Immature natural killer cell (primary cell): ENCODE data around the gene PLA2G1B. TPM values are rescaled to one million over a fixed set of nuclear protein-coding genes. Genes with fewer than 3 reads are reported as not detected.

ENCODE experiments used
- DNase-seq, 3 donors: peaks; one replicate each; pipeline ENCODE4 v3.0.0; 2022; ENCODE audit warnings: mixed read lengths in 1 of 3
- H3K27ac Mint-ChIP-seq, 6 donors: one replicate each; pipeline ENCODE4 v1.8.0; 2020; ENCODE audit warnings: mixed read lengths in 6 of 6, mild to moderate bottlenecking in 5 of 6, inconsistent platforms in 4 of 6, moderate library complexity in 3 of 6
- H3K27me3 Mint-ChIP-seq, 3 donors: one replicate each; pipeline ENCODE4 v1.8.0; 2020 to 2021; ENCODE audit warnings: low read depth in 3 of 3, mild to moderate bottlenecking in 3 of 3, mixed read lengths in 3 of 3, moderate library complexity in 3 of 3, inconsistent platforms in 1 of 3
- H3K36me3 Mint-ChIP-seq, 3 donors: one replicate each; pipeline ENCODE4 v1.8.0; 2020; ENCODE audit warnings: mixed read lengths in 3 of 3, inconsistent platforms in 2 of 3, mild to moderate bottlenecking in 2 of 3
- H3K4me1 Mint-ChIP-seq, 2 donors: one replicate each; pipeline ENCODE4 v1.8.0; 2020; ENCODE audit warnings: inconsistent platforms in 2 of 2, mild to moderate bottlenecking in 2 of 2, mixed read lengths in 2 of 2, moderate library complexity in 1 of 2
- H3K4me3 Mint-ChIP-seq, 5 donors: one replicate each; pipeline ENCODE4 v1.8.0; 2020; ENCODE audit warnings: mild to moderate bottlenecking in 5 of 5, mixed read lengths in 5 of 5, inconsistent platforms in 3 of 5, moderate library complexity in 3 of 5
- H3K9me3 Mint-ChIP-seq, 6 donors: one replicate each; pipeline ENCODE4 v1.8.0; 2020; ENCODE audit warnings: mild to moderate bottlenecking in 6 of 6, mixed read lengths in 6 of 6, inconsistent platforms in 4 of 6, moderate library complexity in 3 of 6
- polyA plus RNA-seq, 3 donors: library from polyadenylated mRNA; unstranded; fragments of 300-500 nt; fragmentation: Illumina TruSeq; gene quantifications; one replicate each; pipeline ENCODE4 v1.2.3, GENCODE V29; 2021

Gene PLA2G1B
- polyA plus RNA-seq, 3 donors from 2014 or later, result 0.76 TPM; not detected in 2

DNA sequence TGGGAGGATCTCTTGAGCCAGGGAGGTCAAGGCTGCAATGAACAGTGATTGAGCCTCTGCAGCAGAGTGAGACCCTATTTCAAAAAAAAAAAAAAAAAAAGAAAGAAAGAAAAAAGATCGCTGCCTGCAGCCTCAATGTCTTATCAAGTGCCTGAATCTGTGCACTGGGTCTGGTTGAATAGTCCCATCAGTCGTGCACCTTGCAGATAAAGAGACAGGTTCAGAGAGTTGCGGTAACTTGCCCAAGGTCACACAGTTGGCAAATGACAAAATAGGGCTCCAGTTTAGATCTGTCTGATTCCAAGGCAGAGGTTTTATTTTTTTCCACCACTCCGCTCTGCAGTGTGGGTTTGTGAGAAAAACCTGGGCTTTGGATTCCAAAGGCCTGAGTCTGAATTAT is 649 bp upstream of the PLA2G1B start:
- H3K4me3 Mint-ChIP-seq, result no peak overlapping the region

DNA sequence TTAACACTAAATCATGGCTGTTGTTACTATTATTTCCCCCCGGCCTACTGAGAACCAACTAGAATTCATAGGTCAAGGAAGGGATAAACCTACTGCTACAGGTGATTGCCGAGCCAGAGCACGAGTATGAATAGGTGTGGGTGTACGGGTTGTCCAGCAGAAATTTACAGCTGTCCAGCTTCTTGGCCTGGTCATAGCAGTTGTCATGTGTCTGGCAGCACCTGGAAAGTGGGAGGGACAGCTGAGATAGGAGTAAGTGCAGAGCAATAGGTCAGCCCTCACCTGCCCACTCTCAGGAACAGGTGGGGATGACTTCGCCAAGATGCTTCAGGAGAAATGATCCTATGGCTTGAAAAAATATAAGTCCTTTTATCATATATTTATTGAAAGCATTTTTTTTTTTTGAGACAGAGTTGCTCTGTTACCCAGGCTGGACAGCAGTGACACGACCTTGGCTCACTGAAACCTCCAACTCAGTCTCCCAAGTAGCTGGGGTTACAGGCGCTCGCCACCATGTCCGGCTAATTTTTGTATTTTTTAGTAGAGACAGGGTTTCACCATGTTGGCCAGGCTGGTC is 2.6 kb downstream of the PLA2G1B start:
- H3K27me3 Mint-ChIP-seq, result peaks cover 0 to 8% (median 4%) of the 10 kb centered on the region in 3 donors
- H3K36me3 Mint-ChIP-seq, result no peaks in the 10 kb centered on the region
- H3K4me1 Mint-ChIP-seq, result peaks cover 7 to 11% of the 10 kb centered on the region in 2 donors
- DNase-seq, result no peak
- no peaks in the 10 kb centered on the region for H3K9me3 Mint-ChIP-seq
- H3K27ac Mint-ChIP-seq, result no peak overlapping the region
- H3K4me3 Mint-ChIP-seq, result peak overlapping the region in 1 of 5 donors; percentile 92

More for the DNA sequence above, 649 bp upstream of the PLA2G1B start:
- peaks cover 7 to 11% of the 10 kb centered on the region in 2 donors for H3K4me1 Mint-ChIP-seq
- no peak overlapping the region for H3K27ac Mint-ChIP-seq
- no peaks in the 10 kb centered on the region for H3K9me3 Mint-ChIP-seq
- no peaks in the 10 kb centered on the region for H3K36me3 Mint-ChIP-seq
- DNase-seq, result no peak
- peaks cover 0 to 11% (median 2%) of the 10 kb centered on the region in 3 donors for H3K27me3 Mint-ChIP-seq

DNA sequence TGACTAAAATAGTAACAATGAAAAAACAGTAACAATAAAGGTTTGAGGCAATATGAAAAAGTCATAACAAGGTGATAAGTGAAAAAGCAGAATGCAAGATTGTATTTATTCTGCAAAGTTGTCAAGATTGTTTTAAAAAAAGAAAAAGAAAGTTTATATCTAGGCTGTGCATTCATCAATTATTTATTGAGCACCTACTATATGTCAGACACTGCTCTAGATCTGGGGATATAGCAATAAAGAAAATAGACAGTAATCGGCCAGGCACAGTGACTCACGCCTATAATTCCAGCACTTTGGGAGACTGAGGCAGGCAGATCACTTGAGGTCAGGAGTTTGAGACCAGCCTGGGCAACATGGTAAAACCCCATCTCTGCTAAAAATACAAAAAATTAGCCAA is 3.8 kb downstream of the PLA2G1B start:
- Mint-ChIP-seq H3K4me1 (peaks cover 7 to 11% of the 10 kb centered on the region in 2 donors), H3K9me3 (no peaks in the 10 kb centered on the region), H3K36me3 (no peaks in the 10 kb centered on the region), H3K27ac (no peak overlapping the region), H3K27me3 (peaks cover 0 to 5% (median 4%) of the 10 kb centered on the region in 3 donors), H3K4me3 (no peak overlapping the region)
- no peak for DNase-seq

DNA sequence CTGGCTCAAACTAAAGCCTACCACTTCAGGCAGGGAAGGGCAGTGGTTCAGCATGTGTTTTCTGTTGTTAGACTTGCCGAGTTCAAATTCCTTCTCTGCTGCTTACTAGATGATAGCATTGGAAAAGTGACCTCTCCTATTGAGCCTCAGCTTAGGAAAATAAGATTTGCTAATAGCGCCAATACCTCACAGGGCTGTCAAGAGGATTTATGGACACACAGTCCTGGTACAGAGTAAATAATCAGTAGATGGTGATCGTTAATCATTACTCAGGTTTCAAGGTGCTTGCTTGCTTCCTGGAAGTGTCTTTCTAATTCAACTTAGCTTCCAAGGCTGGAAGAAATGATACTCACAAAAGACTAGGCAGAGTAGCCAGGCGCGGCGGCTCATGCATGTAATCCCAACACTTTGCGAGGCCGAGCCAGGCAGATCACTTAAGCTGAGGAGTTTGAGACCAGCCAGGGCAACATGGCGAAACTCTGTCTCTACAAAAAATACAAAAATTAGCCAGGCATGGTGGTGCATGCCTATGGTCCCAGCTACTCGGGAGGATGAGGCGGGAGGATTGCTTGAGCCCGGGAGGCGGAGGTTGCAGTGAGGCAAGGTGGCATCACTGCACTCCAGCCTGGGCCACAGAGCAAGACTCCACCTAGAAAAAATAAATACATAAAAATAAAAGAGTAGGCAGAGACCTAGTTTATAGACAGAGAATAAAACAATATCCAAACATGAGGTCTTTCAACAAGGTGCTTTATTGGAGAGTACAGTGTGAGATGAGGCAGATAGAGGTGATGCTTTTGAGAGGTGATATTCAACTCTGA is 6.0 kb downstream of the PLA2G1B start:
- Mint-ChIP-seq H3K9me3 (no peaks in the 10 kb centered on the region), H3K36me3 (no peaks in the 10 kb centered on the region), H3K4me1 (peaks cover 22 to 26% of the 10 kb centered on the region in 2 donors), H3K4me3 (no peak overlapping the region), H3K27ac (no peak overlapping the region), H3K27me3 (peaks cover 5 to 12% (median 10%) of the 10 kb centered on the region in 3 donors)
- DNase-seq, result no peak

DNA sequence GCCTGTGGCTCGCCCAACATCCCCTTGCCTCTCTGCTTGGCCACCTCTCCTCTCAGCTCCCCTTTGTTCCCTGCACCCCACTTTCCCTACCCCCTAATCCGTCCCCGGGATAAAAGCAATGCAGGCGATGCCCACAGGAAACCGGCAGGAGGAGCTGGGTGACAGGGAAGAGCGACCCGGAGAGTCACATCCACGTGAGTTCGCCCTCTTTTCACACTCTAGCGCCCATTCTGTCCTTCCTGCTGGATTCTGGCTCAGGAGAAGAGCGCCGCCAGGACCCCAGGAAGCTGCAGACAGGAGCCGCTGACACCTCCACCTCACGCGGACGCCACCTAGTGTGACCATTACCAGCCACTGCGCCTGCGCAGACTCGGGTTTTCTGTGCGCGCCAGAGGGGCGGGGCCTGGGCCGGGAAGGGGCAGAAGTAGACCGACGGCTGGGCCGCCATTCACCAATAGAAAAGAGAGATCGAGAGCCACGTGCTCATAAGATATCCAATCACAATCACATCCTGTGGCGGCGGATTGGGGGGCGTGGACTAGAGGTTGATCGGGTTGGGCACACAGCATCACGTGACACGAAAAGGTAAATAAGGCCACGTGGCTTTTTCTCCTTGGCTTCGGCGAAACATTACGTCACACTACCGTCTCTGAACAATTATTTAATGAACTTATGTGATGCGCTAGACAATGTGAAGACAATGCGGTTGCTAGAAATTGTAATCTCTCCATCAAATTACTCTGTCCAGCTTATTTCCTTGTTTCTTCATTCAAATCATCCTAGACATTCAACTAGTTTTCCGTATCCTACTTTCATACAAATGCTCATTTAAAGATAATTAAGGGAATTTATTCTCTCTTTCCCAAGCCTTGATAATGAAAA is 10.1 kb downstream of the PLA2G1B start:
- Mint-ChIP-seq H3K36me3 (no peaks in the 10 kb centered on the region), H3K4me3 (peak overlapping the region; percentile 78 to 94 (median 88)), H3K27me3 (peaks cover 4 to 10% (median 5%) of the 10 kb centered on the region in 3 donors), H3K27ac (peak overlapping the region; percentile 92 to 96 (median 94)), H3K9me3 (no peaks in the 10 kb centered on the region), H3K4me1 (peaks cover 15 to 18% of the 10 kb centered on the region in 2 donors)
- DNase-seq, result peak; percentile 100

DNA sequence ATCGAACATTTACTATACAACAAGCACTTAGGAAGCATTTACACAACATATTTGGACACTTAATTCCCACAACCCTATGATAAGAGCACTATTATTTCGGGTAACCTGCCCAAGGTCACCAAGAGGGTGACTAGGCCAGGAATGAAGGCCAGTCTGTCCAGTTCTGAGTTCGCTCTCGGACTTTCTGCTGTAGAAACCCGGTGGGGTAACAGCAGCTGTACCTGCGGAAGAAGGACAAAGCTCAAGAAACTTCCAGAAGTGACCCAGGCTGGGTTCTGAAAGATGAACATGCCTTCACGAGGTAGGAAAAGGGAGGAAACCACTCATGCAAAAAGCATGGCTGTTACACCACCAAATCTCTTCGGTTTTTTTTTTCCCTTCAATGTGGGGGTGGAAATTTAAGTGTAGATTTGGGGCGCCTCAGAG is 10.8 kb downstream of the PLA2G1B start:
- peak overlapping the region; percentile 78 to 94 (median 88) for H3K4me3 Mint-ChIP-seq
- peaks cover 0 to 1% (median 0%) of the 10 kb centered on the region in 3 donors for H3K36me3 Mint-ChIP-seq
- peaks cover 15 to 18% of the 10 kb centered on the region in 2 donors for H3K4me1 Mint-ChIP-seq
- H3K27ac Mint-ChIP-seq, result peak overlapping the region; percentile 92 to 96 (median 94)
- H3K27me3 Mint-ChIP-seq, result peaks cover 4 to 10% (median 5%) of the 10 kb centered on the region in 3 donors
- no peak for DNase-seq
- no peaks in the 10 kb centered on the region for H3K9me3 Mint-ChIP-seq

DNA sequence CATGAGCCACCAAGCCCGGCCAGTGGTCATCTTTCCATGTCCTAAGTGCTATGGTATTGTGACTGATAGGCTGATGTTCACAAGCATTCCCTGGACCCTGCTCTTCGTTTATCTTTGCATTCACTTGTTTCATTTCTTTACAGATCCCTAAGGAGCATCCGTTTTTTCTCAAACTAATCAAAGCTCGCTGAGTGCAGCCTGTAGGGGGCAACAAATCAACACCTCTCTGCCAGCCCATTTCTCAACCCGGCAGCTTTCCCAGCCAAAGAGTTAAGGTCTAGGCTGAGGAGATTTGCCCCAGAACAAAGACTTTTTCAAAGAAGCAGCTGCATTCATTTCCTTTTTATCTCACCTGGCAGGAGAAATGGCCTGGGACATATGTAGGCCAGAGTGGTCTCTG is 13.4 kb downstream of the PLA2G1B start:
- DNase-seq, result no peak
- Mint-ChIP-seq H3K27ac (peak overlapping the region in 1 of 6 donors; percentile 69), H3K9me3 (no peaks in the 10 kb centered on the region), H3K4me1 (peaks cover 15 to 18% of the 10 kb centered on the region in 2 donors), H3K4me3 (no peak overlapping the region), H3K27me3 (peaks cover 4 to 8% (median 5%) of the 10 kb centered on the region in 3 donors), H3K36me3 (peaks cover 0 to 4% (median 0%) of the 10 kb centered on the region in 3 donors)

DNA sequence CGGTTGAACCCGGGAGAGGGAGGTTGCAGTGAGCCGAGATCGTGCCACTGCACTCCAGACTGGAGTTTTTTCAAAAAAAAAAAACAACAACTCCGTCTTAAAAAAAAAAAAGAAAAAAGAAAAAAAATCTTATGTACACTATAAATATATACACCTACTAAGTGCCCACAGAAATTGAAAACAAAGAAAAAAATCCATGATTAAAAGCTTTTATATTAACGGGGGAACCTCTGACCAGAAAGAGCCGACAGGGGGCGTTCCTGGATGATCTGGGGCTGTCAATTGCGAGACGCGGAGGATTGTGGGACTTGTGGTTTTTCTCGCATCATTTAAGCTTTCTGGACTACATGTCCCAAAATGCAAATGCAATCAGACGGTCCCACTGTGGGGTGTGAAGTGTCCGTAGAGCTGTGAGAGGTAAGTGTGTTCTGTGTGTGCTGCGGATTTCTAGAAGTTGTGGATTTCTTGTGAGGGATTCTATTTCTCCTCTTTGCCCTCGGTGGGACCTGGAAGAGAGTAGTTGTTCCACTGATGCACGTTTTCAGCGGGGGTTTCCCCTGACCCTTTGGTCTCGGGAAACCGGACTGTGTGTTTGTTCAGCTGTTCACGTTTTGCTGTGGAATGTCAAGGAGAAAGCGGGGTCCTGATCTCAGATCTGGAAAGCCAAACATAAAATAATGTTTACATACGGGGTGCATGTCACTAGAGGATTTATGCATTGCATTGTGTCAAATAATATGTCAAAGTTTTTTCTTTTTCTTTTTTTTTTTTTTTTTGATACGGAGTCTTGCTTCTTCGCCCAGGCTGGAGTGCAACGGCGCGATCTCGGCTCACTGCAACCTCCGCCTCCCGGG is 25.4 kb downstream of the PLA2G1B start, which contains the start of gene SIRT4:
Gene SIRT4, plus strand, starts transcription at position 360 of the 854 bp plus-strand sequence. CDS start 1,241 bp downstream, outside the sequence.
- Mint-ChIP-seq H3K9me3 (no peaks in the 10 kb centered on the region), H3K4me1 (peaks cover 7 to 13% of the 10 kb centered on the region in 2 donors), H3K4me3 (peak within 1 kb of the TSS; percentile 92 to 97 (median 94)), H3K27me3 (peaks cover 1 to 4% (median 3%) of the 10 kb centered on the region in 3 donors), H3K36me3 (no peaks in the 10 kb centered on the region), H3K27ac (peak within 1 kb of the TSS; percentile 82 to 93 (median 88))
- peak; percentile 87 to 89 (median 88) for DNase-seq

DNA sequence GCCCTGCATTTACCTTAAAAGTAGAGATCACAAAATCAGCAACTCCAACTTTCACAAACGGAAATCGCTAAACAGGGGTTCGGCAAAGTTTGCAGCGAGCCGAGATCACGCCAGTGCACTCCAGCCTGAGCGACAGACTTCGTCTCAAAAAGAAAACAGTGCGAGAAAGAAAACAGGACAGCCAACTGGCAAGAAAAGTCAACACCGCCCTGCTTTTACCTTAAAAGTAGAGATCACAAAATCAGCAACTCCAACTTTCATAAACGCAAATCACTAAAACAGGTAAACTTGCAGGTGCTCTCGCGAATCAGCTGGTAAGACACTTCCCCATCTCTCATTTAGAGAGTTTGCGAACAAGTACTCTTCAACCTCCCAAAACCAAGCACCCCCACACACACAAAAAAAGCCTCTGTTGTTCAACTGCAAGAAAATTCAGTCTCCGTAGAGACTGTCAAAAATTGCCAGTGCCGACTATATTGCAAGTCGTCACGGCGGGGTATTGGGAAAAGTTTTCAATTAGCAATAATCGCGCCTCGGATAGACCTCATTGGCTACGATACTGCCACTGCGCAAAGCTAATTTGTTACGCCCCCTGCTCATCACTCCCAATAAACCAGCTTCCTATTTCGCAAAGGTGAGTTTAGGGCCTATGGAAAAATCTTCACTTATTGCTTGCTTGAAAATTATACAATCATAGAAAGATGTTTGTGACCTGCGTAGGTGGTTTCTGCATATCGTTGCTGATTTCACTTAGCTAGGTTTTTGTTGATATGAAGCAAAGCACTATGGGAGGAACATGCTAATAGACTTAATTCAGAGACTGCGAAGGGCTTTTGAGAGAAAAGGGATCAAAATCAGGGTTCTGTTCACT is 34.7 kb downstream of the PLA2G1B start, which contains the start of gene RNU4-1:
Gene RNU4-1, minus strand, starts transcription at position 577 of the 871 bp plus-strand sequence.
- Mint-ChIP-seq H3K27ac (no peak within 1 kb of the TSS), H3K27me3 (peaks cover 2 to 5% (median 5%) of the 10 kb centered on the region in 3 donors), H3K4me1 (peaks cover 0 to 6% of the 10 kb centered on the region in 2 donors), H3K4me3 (no peak within 1 kb of the TSS), H3K9me3 (no peaks in the 10 kb centered on the region), H3K36me3 (no peaks in the 10 kb centered on the region)
- peak; percentile 86 to 90 (median 89) for DNase-seq

DNA sequence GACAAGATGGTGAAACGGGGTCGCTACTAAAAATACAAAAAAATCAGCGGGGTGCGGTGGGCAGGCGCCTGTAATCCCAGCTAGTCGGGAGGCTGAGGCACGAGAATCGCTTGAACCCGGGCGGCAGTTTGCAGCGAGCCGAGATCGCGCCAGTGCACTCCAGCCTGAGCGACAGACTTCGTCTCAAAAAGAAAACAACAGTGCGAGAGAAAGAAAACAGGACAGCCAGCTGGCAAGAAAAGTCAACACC is 35.2 kb downstream of the PLA2G1B start:
- DNase-seq, result no peak
- peaks cover 0 to 6% of the 10 kb centered on the region in 2 donors for H3K4me1 Mint-ChIP-seq
- H3K36me3 Mint-ChIP-seq, result no peaks in the 10 kb centered on the region
- peaks cover 2 to 5% (median 3%) of the 10 kb centered on the region in 3 donors for H3K27me3 Mint-ChIP-seq
- H3K4me3 Mint-ChIP-seq, result no peak overlapping the region
- no peak overlapping the region for H3K27ac Mint-ChIP-seq
- no peaks in the 10 kb centered on the region for H3K9me3 Mint-ChIP-seq

DNA sequence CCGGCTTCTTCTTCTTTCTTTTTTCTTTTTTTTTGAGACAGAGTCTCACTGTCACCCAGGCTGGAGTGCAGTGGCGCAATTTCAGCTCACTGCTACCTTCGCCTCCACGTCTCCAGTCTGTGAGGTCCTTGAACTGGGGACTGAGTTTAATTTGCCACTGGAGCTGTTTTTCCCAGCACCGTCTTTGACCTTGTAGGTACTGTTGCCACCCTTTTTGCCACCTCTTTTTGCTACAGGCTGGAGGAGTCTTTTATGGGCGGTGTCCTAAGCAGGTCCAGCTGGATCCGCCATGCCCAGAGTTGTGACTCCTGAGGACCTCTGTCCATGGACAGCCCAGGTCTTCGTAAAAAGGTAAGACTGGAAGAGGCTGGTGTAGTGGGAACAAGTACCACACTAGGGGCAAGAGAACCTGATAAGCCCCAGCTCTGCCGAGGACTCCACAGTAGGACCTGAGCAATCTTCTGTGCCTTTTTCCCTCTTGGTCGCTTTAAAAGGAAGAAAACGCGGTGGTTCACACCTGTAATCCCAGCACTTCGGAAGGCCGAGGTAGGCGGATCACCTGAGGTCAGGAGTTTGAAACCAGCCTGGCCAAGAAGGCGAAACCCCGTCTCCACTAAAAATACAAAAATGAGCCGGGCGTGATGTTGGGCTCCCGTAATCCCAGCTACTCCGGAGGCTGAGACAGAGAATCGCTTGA is 36.8 kb downstream of the PLA2G1B start:
- peak; percentile 12 to 19 (median 18) for DNase-seq
- no peaks in the 10 kb centered on the region for H3K9me3 Mint-ChIP-seq
- peak overlapping the region in 3 of 5 donors; percentile 34 to 58 (median 52) for H3K4me3 Mint-ChIP-seq
- H3K27ac Mint-ChIP-seq, result peak overlapping the region in 2 of 6 donors; percentile 50 to 81
- H3K36me3 Mint-ChIP-seq, result no peaks in the 10 kb centered on the region
- H3K27me3 Mint-ChIP-seq, result peaks cover 0 to 3% (median 2%) of the 10 kb centered on the region in 3 donors
- peaks cover 0 to 8% of the 10 kb centered on the region in 2 donors for H3K4me1 Mint-ChIP-seq
